Calu3 (cell line): ENCODE measurements around the gene TMEM254. TPM values are rescaled to one million over a fixed set of nuclear protein-coding genes. Genes with fewer than 3 reads are reported as not detected.
"Not testable (repeated sequence)": the region's sequence is repeated elsewhere in the genome, so short reads cannot be mapped to it uniquely, and the experiment has no call there.

Experiments
- BruUV-seq: library from RNA; stranded (reverse); fragments of 400-500 nt; replicated peaks from 2 replicates; lab custom pipeline; 2021; lab: Mats Ljungman, UMichigan
- CTCF ChIA-PET: fragments of 300-600 bp; sonication (Branson Sonifier 250); formaldehyde crosslinking; loops from one replicate; lab custom pipeline; 2022; ENCODE audit warnings: antibody characterized with exemption; lab: Charles Lee
- DNase-seq: peaks from one replicate; pipeline ENCODE4 v3.0.0; 2022
- H3K27ac Mint-ChIP-seq: one replicate; pipeline ENCODE4 v1.8.0; 2022; ENCODE audit warnings: mixed read lengths; ENCODE audit not compliant: unreplicated experiment
- H3K27me3 Mint-ChIP-seq: one replicate; pipeline ENCODE4 v1.8.0; 2022; ENCODE audit warnings: mixed read lengths; ENCODE audit not compliant: unreplicated experiment
- H3K36me3 Mint-ChIP-seq: one replicate; pipeline ENCODE4 v1.8.0; 2022; ENCODE audit warnings: mild to moderate bottlenecking, moderate library complexity, mixed read lengths; ENCODE audit not compliant: insufficient read depth, unreplicated experiment
- H3K4me1 Mint-ChIP-seq: one replicate; pipeline ENCODE4 v1.8.0; 2022; ENCODE audit warnings: mild to moderate bottlenecking, low read depth, mixed read lengths; ENCODE audit not compliant: unreplicated experiment
- H3K4me3 Mint-ChIP-seq: one replicate; pipeline ENCODE4 v1.8.0; 2022; ENCODE audit warnings: mild to moderate bottlenecking, low read depth, moderate library complexity, mixed read lengths; ENCODE audit not compliant: unreplicated experiment
- H3K9me3 Mint-ChIP-seq: one replicate; pipeline ENCODE4 v1.8.0; 2022; ENCODE audit warnings: low read depth, mixed read lengths; ENCODE audit not compliant: unreplicated experiment
- intact Hi-C: fragments of 100-400 bp; cut with micrococcal nuclease; formaldehyde crosslinking; loops from one replicate; pipeline ENCODE4 v1.10.0; 2022; ENCODE audit not compliant: unreplicated experiment
- total RNA-seq: library from RNA; stranded (reverse); gene quantifications from 2 replicates; pipeline ENCODE4 v1.2.3, GENCODE V29; 2022
- TF ChIP-seq, protein P1 (sequence below): fragments of 200-600 bp; IDR thresholded peaks from one replicate; pipeline ENCODE4 v1.8.0; 2022; ENCODE audit warnings: antibody characterized with exemption; ENCODE audit not compliant: unreplicated experiment

TMEM254 gene
- total RNA-seq, 1 experiment from 2014 or later, result 26.5 TPM

DNA sequence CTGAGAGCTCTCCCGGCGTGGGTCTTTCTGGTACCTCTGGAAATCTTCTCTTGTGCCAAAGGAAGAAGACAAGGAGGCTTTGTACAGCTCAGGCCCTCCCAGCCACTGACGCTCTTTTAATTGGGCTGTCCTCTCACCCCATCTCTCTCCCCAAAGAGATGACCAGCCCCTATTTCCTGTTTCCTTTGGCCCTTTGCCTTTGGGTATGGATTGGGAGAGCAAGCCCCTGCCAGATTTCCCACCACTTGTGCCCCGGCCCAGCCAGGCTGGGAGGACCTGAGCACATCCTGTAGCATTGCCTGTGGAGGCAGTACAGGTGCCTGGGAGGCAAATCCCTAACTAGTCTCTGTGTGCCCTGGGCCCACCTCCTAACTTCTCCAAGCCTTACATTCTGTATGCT, 48.4 kb downstream of the TMEM254 start:
- peaks cover 43% of the 10 kb centered on the region for H3K27me3 Mint-ChIP-seq
- H3K36me3 Mint-ChIP-seq, result no peaks in the 10 kb centered on the region
- H3K9me3 Mint-ChIP-seq, result no peaks in the 10 kb centered on the region
- H3K4me1 Mint-ChIP-seq, result no peaks in the 10 kb centered on the region
- H3K27ac Mint-ChIP-seq, result no peak overlapping the region
- no peak overlapping the region for H3K4me3 Mint-ChIP-seq
- DNase-seq, result no peak
- TF ChIP-seq, protein P1, sequence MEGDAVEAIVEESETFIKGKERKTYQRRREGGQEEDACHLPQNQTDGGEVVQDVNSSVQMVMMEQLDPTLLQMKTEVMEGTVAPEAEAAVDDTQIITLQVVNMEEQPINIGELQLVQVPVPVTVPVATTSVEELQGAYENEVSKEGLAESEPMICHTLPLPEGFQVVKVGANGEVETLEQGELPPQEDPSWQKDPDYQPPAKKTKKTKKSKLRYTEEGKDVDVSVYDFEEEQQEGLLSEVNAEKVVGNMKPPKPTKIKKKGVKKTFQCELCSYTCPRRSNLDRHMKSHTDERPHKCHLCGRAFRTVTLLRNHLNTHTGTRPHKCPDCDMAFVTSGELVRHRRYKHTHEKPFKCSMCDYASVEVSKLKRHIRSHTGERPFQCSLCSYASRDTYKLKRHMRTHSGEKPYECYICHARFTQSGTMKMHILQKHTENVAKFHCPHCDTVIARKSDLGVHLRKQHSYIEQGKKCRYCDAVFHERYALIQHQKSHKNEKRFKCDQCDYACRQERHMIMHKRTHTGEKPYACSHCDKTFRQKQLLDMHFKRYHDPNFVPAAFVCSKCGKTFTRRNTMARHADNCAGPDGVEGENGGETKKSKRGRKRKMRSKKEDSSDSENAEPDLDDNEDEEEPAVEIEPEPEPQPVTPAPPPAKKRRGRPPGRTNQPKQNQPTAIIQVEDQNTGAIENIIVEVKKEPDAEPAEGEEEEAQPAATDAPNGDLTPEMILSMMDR, result no peak
- intact Hi-C loops, result loop anchor here (10.0 kb wide), 1 partner anchor 212 kb away; no protein-coding TSS in a partner anchor
- CTCF ChIA-PET, result interaction anchor here (0.6 to 0.9 kb wide), 2 partner anchors 9 to 12 kb away, joined by 3 read pairs; no protein-coding TSS in a partner anchor
- no TSS peak for BruUV-seq

DNA sequence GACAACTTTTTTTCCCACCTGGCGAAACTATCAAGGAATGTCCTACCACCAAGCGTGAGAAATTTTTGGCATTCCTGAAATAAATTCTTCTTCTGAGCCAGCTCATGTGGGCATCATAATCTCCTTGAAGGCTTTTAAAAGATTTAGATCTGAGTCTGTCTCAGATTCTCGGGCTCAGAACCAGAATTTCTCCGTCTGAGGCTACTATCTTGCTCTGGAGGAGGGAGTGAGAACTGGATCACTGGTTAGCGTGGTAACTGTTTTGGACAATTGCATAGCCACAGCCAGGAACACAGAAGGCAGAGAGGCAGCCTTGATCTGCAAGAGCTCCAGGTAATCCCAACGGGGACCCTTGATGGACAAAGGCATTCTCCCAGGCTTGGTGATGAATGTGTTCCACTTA, 53.0 kb downstream of the TMEM254 start:
- no peak for DNase-seq
- no peak overlapping the region for H3K27ac Mint-ChIP-seq
- BruUV-seq, result no TSS peak
- intact Hi-C loops, result no loop called here
- no peak overlapping the region for H3K4me3 Mint-ChIP-seq
- CTCF ChIA-PET, result no interaction called here
- peaks cover 9% of the 10 kb centered on the region for H3K4me1 Mint-ChIP-seq
- no peaks in the 10 kb centered on the region for H3K36me3 Mint-ChIP-seq
- H3K27me3 Mint-ChIP-seq, result peaks cover 49% of the 10 kb centered on the region
- TF ChIP-seq, protein P1, result no peak
- no peaks in the 10 kb centered on the region for H3K9me3 Mint-ChIP-seq

DNA sequence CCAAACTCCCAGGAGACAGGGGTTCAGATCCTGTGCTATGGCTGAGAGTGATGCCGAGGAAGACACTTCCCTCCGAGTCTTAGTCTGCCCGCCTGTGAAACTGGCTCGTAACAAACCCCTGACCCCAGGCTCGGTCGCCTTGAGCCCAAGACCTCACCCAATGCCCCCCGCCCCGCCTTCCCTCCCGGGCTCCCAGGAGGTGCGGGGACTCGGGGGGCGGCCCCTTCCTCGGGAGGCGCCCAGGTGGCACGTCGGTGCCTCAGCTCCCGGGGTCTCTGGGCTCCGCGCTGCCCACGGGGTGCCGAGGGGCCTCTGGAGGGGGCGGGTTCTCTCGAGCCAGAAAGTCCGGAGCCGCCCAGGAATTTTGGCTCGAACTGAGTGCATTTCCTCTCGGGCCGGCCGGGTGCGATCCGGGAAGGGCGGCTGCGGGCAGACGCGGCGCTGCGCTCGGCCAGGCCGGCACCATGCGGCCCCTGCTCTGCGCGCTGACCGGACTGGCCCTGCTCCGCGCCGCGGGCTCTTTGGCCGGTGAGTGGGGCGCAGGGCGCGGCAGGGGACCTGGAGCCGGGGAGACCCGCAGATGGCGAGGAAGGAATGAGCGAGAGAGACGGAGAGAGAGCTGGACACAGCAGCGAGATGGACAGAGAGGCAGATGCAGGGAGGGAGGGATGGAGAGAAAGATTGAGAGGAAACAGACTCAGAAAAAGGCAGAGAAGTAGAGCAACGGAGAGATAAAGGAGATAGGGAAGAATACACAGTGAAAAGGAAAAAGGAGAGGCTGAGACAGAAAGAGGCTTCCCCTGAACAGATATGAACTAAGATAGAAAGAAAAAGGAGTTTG, 54.1 kb downstream of the TMEM254 start, which contains the start of gene PLAC9:
Gene PLAC9 (plus strand): TSS at position 432 of the 841 bp plus-strand sequence. CDS start 33 bp downstream, at position 465.
- Mint-ChIP-seq H3K4me1 (peaks cover 9% of the 10 kb centered on the region), H3K4me3 (peak within 1 kb of the TSS; percentile 50), H3K36me3 (no peaks in the 10 kb centered on the region), H3K27me3 (peaks cover 39% of the 10 kb centered on the region), H3K9me3 (no peaks in the 10 kb centered on the region), H3K27ac (no peak within 1 kb of the TSS)
- CTCF ChIA-PET, result interaction anchor here (0.6 kb wide), 1 partner anchor 58 kb away, joined by 4 read pairs; no protein-coding TSS in a partner anchor
- no TSS peak for BruUV-seq
- peak; percentile 36 for DNase-seq
- TF ChIP-seq, protein P1, result no peak
- intact Hi-C loops, result no loop called here

DNA sequence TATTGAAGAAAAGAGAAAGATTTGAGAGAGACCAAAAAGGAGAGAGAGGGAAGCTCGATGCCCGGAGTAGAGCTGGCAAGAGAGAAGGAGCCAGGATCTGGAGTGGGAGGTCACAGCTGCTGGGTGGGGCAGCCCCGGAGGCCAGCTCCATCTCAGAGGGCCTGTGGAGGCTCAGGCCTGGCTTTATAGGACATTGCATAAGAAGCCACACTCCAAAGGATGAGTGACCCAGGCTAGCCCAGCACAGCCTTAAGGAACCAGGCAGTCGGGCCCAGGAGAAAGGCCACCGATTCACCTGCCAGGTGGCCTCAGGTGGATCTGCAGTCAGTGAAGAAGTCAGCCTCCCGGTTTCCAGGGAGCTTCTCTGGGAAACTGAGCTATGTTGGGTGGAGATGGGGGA, 54.7 kb downstream of the TMEM254 start:
- TF ChIP-seq, protein P1, result no peak
- no peak for DNase-seq
- BruUV-seq, result no TSS peak
- H3K4me1 Mint-ChIP-seq, result peaks cover 9% of the 10 kb centered on the region
- peak overlapping the region; percentile 50 for H3K4me3 Mint-ChIP-seq
- no peak overlapping the region for H3K27ac Mint-ChIP-seq
- peaks cover 39% of the 10 kb centered on the region for H3K27me3 Mint-ChIP-seq
- no peaks in the 10 kb centered on the region for H3K9me3 Mint-ChIP-seq
- H3K36me3 Mint-ChIP-seq, result peaks cover 4% of the 10 kb centered on the region
- intact Hi-C loops, result no loop called here
- CTCF ChIA-PET, result interaction anchor here (0.6 kb wide), 2 partner anchors 57 to 154 kb away, joined by 3 to 4 read pairs; no protein-coding TSS in a partner anchor

DNA sequence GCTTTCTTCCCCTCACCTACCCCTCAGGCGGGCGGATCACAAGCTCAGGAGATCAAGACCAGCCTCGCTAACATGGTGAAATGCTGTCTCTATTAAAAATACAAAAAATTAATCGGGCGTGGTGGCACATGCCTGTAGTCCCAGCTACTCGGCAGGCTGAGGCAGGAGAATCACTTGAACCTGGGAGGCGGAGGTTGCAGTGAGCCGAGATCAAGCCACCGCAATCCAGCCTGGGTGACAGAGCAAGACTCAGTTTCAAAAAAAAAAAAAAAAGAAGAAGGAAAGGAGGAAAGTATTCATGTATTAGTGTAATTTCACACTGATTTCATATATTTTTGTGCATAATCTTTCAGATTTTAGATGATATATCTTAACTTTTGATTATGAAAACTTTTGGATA, 55.2 kb downstream of the TMEM254 start:
- BruUV-seq, H3K27ac Mint-ChIP-seq, intact Hi-C loops, H3K4me3 Mint-ChIP-seq, DNase-seq, H3K9me3 Mint-ChIP-seq, H3K4me1 Mint-ChIP-seq, H3K36me3 Mint-ChIP-seq: not testable (repeated sequence)
- CTCF ChIA-PET, result interaction anchor here (0.6 kb wide), 1 partner anchor 153 kb away, joined by 3 read pairs; no protein-coding TSS in a partner anchor
- H3K27me3 Mint-ChIP-seq, result peaks cover 44% of the 10 kb centered on the region
